Right lobe of liver (tissue), 6 donors: ENCODE measurements around the gene PLPPR3. TPM values are rescaled to one million over a fixed set of nuclear protein-coding genes. Genes with fewer than 3 reads are reported as not detected.

ENCODE experiments used
- ATAC-seq, 4 donors: fragments of 200-7000 bp; cut with Tn5 transposase; one replicate each; pipeline ENCODE4 v1.9.1; 2020; ENCODE audit warnings: mild to moderate bottlenecking in 4 of 4, moderate library complexity in 4 of 4
- DNase-seq, 3 donors: peaks; one replicate each; pipeline ENCODE4 v3.0.0-alpha.2; 2020
- H3K27ac ChIP-seq, 3 donors: fragments of 200-600 bp; one replicate each; pipeline ENCODE4 v1.8.0; 2022
- H3K27me3 ChIP-seq, 2 donors: fragments of 200-600 bp; one replicate each; pipeline ENCODE4 v1.8.0; 2022
- H3K36me3 ChIP-seq, 4 donors: fragments of 200-600 bp; sonication (generic) in 1 of 4; one replicate each; pipeline versions ENCODE4 v1.5.1 to v1.8.0; 2017 to 2022; ENCODE audit warnings: control low read depth in 1 of 4
- H3K4me1 ChIP-seq, 4 donors: fragments of 200-600 bp; sonication (generic) in 1 of 4; one replicate each; pipeline versions ENCODE4 v1.5.1 to v1.8.0; 2017 to 2022; ENCODE audit warnings: control low read depth in 1 of 4
- H3K4me3 ChIP-seq, 3 donors: fragments of 200-600 bp; one replicate each; pipeline ENCODE4 v1.8.0; 2022
- H3K9me3 ChIP-seq, 4 donors: fragments of 200-600 bp; sonication (generic) in 1 of 4; one replicate each; pipeline versions ENCODE4 v1.5.1 to v1.8.0; 2017 to 2022; ENCODE audit warnings: control low read depth in 1 of 4
- CTCF ChIP-seq, 4 donors: fragments of 200-600 bp in 3 of 4; fragments of 450-650 bp in 1 of 4; IDR thresholded peaks; one replicate each; pipeline versions ENCODE4 v1.5.1 to v1.8.0; 2016 to 2022; ENCODE audit warnings: antibody characterized with exemption in 4 of 4, mild to moderate bottlenecking in 2 of 4
- POLR2A ChIP-seq: fragments of 450-650 bp; IDR thresholded peaks from one replicate; pipeline ENCODE4 v1.6.1; 2017; ENCODE audit warnings: antibody characterized with exemption, mild to moderate bottlenecking
- WGBS: methylation state at CpG from one replicate; pipeline ENCODE4 v1.1.6; 2018; ENCODE audit warnings: low coverage, low lambda C conversion rate; ENCODE audit not compliant: insufficient coverage; ENCODE audit errors: missing lambda C conversion rate; 5-methylcytosine and 5-hydroxymethylcytosine counted together
- intact Hi-C, 2 donors: fragments of 100-400 bp; cut with DNase I; formaldehyde crosslinking; loops; one replicate each; pipeline versions ENCODE4 v1.11.2 to v1.14.1; 2022
- total RNA-seq, 6 experiments: library from RNA; depleted of rRNA in 2 of 6; stranded (reverse); fragments of >200 nt in 2 of 6; fragmentation: NEBNext Ultra II Directional in 3 of 6; extraction: Animal tissue kit (Norgen Biotek cat#: 25700) in 3 of 6; gene quantifications; one replicate each; pipeline versions ENCODE4 v1.1.0 to v1.2.4, GENCODE V29; 2016 to 2023
- donor health status: DM: no; HTN: yes; CAD: no.
- donor health status: DM: no; HTN: no; CAD: no.
- donor health status: DM: no; HTN: no; CAD: no.
- donor health status: DM: no; HTN: yes; CAD: no.
- donor health status: DM: no; HTN: yes; CAD: no.

Gene PLPPR3
- total RNA-seq, 6 experiments from 2014 or later, result not detected

DNA sequence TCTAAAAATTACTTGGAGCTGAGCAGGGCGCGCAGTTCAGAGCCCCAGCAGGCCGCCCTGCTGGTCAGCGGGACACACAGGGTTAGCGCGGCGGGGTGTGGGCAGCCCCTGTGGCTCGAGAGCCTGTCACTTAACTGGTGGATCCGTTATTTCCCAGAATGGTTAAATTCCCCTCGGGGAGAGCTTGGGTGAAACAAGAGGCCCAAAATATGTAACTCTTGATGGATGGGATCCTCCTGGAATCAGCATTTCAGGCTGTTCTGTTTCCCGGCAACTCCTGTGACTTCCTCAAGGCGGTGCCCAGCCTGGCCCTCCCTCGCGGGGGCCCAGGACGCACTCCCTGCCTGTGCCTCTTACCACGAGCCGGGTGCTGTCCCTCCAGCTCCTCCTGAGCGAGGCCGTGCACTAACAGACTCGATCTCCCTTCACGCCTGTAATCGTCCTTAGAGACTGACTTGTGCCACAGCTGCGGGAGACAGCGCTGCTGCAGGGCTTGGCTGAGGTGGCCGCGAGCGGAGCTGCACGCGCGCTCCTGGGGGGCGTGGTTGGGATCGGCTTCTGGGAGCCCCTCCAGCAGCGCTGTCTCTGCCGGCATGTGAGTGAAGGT lies 14.8 kb downstream of the PLPPR3 start:
- DNase-seq (no peak), ATAC-seq (no peak)
- peaks cover 0 to 2% (median 0%) of the 10 kb centered on the region in 4 donors for H3K4me1 ChIP-seq
- no peaks in the 10 kb centered on the region for H3K9me3 ChIP-seq
- WGBS, result 60% methylated on average over 2 of the region's 34 CpGs
- H3K27me3 ChIP-seq, result no peaks in the 10 kb centered on the region
- TF ChIP-seq POLR2A (no peak), CTCF (IDR thresholded peaks at IDR 0.05) (no peak)
- H3K36me3 ChIP-seq, result peaks cover 34 to 90% (median 67%) of the 10 kb centered on the region in 4 donors
- H3K27ac ChIP-seq, result no peak overlapping the region
- intact Hi-C loops, result no loop called here
- H3K4me3 ChIP-seq, result no peak overlapping the region

GRCh38 chr19:805600-806550 lies 15.9 kb downstream of the PLPPR3 start:
- Histone ChIP-seq H3K4me3 (no peak overlapping the region), H3K27me3 (no peaks in the 10 kb centered on the region), H3K27ac (no peak overlapping the region), H3K36me3 (peaks cover 25 to 83% (median 63%) of the 10 kb centered on the region in 4 donors), H3K4me1 (peaks cover 0 to 12% (median 8%) of the 10 kb centered on the region in 4 donors), H3K9me3 (no peaks in the 10 kb centered on the region)
- ATAC-seq (no peak), DNase-seq (peak in 1 of 3 donors; percentile 22)
- no peak for TF ChIP-seq CTCF (IDR thresholded peaks at IDR 0.05)
- no peak for TF ChIP-seq POLR2A
- intact Hi-C loops, result no loop called here
- no CpG with 5 or more reads among the region's 93 CpGs for WGBS

DNA sequence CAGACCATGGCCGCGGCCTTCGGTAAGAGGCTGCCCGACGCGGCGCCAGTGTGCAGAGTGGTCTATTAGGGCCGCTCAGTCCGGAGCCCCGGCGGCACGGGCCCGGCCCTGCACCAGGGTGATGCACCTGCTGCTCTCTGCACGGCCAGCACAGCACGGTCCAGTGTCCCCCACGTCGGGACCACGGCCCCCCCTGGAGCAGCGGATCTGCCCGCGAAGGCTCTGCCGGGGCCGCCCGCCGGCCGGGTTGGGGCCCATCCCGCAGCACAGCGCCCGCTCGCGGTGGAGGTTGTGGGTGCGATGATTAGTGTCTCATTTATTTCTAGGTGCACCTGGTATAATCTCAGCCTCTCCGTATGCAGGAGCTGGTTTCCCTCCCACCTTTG lies 16.6 kb downstream of the PLPPR3 start:
- H3K36me3 ChIP-seq, result peaks cover 18 to 76% (median 60%) of the 10 kb centered on the region in 4 donors
- no peak overlapping the region for H3K4me3 ChIP-seq
- peaks cover 0 to 19% (median 13%) of the 10 kb centered on the region in 4 donors for H3K4me1 ChIP-seq
- intact Hi-C loops, result no loop called here
- no peak overlapping the region for H3K27ac ChIP-seq
- no peak for DNase-seq
- H3K9me3 ChIP-seq, result no peaks in the 10 kb centered on the region
- H3K27me3 ChIP-seq, result no peaks in the 10 kb centered on the region
- TF ChIP-seq POLR2A, result no peak
- TF ChIP-seq CTCF (IDR thresholded peaks at IDR 0.05), result no peak
- no peak for ATAC-seq
- no CpG with 5 or more reads among the region's 33 CpGs for WGBS

GRCh38 chr19:804419-805165 lies 17.2 kb downstream of the PLPPR3 start:
- Histone ChIP-seq H3K27me3 (no peaks in the 10 kb centered on the region), H3K4me1 (peaks cover 0 to 25% (median 16%) of the 10 kb centered on the region in 4 donors)
- peak in 1 of 3 donors; percentile 23 for DNase-seq

More at GRCh38 chr19:804419-805165, 17.2 kb downstream of the PLPPR3 start:
- H3K4me3 ChIP-seq, result no peak overlapping the region
- H3K36me3 ChIP-seq, result peaks cover 15 to 72% (median 56%) of the 10 kb centered on the region in 4 donors
- H3K27ac ChIP-seq, result no peak overlapping the region
- no CpG with 5 or more reads among the region's 53 CpGs for WGBS
- no peaks in the 10 kb centered on the region for H3K9me3 ChIP-seq
- intact Hi-C loops, result no loop called here
- TF ChIP-seq POLR2A, result no peak
- TF ChIP-seq CTCF (IDR thresholded peaks at IDR 0.05), result no peak
- no peak for ATAC-seq
